ENCODE measurements around the gene MRPS7. TPM values are rescaled to one million over a fixed set of nuclear protein-coding genes. Genes with fewer than 3 reads are reported as not detected.

MRPS7 gene
- total and polyA plus RNA-seq, 2 donors (not counting 3 experiments of a cell fraction or from before 2014, with no cell fraction given): 79.8 to 82.8 TPM

DNA sequence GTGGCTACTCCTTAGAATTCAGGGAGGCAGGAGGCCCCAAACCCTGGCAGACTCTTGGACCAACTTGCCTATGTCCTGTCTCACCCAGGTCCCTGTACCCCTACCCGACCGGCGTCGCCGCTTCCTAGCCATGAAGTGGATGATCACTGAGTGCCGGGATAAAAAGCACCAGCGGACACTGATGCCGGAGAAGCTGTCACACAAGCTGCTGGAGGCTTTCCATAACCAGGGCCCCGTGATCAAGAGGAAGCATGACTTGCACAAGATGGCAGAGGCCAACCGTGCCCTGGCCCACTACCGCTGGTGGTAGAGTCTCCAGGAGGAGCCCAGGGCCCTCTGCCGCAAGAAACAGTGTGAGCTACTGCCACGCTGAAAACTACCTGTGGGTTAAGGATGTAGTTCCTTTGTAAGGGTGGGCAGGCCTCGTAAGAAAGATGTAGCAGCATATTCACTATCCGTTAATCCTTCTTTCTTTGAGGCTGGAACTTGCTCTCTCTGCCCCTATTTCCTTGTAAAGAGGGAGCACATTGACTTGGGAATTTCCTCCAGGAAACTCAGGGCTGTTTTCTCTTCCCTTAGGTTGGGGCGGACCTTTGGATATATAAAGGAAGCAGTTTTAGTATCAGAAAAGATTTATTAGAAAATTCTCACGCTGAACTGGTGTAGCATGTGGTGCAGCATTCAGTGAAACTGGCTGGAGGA, 4.1 kb downstream of the MRPS7 start:
- Histone ChIP-seq H3K4me1 (ENCODE audit: control insufficient read depth, extremely low read depth, insufficient read depth, low read length) (peaks cover 46% of the 10 kb centered on the region), H2AFZ (ENCODE audit: low read depth, low read length) (no peak overlapping the region), H3K27ac (ENCODE audit: insufficient read depth, low read depth, low read length) (peak overlapping the region; percentile 80), H3K9me3 (replicated peaks; ENCODE audit: control insufficient read depth, insufficient read depth, low read length) (no peaks in the 10 kb centered on the region), H3K4me2 (ENCODE audit: insufficient read depth, low read length) (no peak overlapping the region), H3K79me2 (ENCODE audit: control insufficient read depth, insufficient read depth, low read length) (peaks cover 20% of the 10 kb centered on the region), H4K20me1 (replicated peaks; ENCODE audit: control insufficient read depth, extremely low read depth, insufficient read depth, low read length) (no peaks in the 10 kb centered on the region), H3K9ac (replicated peaks; ENCODE audit: extremely low read depth, insufficient read depth, low read length) (peak overlapping the region; percentile 56), H3K27me3 (ENCODE audit: control insufficient read depth in 2 of 2, insufficient read depth in 2 of 2, low read length in 2 of 2) (no peaks in the 10 kb centered on the region), H3K9me1 (replicated peaks; ENCODE audit: control insufficient read depth, extremely low read depth, insufficient read depth, low read length) (no peaks in the 10 kb centered on the region), H3K4me3 (replicated peaks in 1 of 3; ENCODE audit: insufficient read depth in 1 of 3, low read depth in 1 of 3, low read length in 3 of 3) (no peak overlapping the region), H3K36me3 (ENCODE audit: control insufficient read depth in 2 of 2, extremely low read depth in 1 of 2, insufficient read depth in 2 of 2, low read length in 2 of 2) (peaks cover 3 to 13% of the 10 kb centered on the region in 2 experiments)
- intact Hi-C loops (cut with micrococcal nuclease) (loop anchor here (1.0 kb wide), 1 partner anchor 24 kb away; the partner anchor contains the start of gene SLC25A19), dilution Hi-C loops (cut with MboI; ENCODE audit: extremely low pct_ligation_motif_present, low sequenced_read_pairs) (no loop called here)
- POLR2A ChIA-PET: no interaction called here
- BruUV-seq (replicated peaks): no TSS peak
- TF ChIP-seq MYC (IDR thresholded peaks at IDR 0.05; ENCODE audit: low read depth, low read length) (no peak), POLR2A (IDR thresholded peaks at IDR 0.05; ENCODE audit: low read depth, low read length) (peak; percentile 72), FOS (IDR thresholded peaks at IDR 0.05; ENCODE audit: borderline replicate concordance, insufficient read depth, low read length) (no peak), POLR2AphosphoS5 (IDR thresholded peaks at IDR 0.05; ENCODE audit: insufficient read depth, low read depth, low read length) (peak; percentile 61), JUN (IDR thresholded peaks at IDR 0.05; ENCODE audit: borderline replicate concordance, insufficient read depth, insufficient read length, low read depth) (no peak), EZH2 (IDR thresholded peaks at IDR 0.05; ENCODE audit: borderline replicate concordance, low read depth, low read length, severe bottlenecking) (no peak)
- TF ChIP-seq, protein P1, sequence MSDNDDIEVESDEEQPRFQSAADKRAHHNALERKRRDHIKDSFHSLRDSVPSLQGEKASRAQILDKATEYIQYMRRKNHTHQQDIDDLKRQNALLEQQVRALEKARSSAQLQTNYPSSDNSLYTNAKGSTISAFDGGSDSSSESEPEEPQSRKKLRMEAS (IDR thresholded peaks at IDR 0.05; ENCODE audit: insufficient read depth, insufficient read length): peak; percentile 5
- TF ChIP-seq, protein P2, sequence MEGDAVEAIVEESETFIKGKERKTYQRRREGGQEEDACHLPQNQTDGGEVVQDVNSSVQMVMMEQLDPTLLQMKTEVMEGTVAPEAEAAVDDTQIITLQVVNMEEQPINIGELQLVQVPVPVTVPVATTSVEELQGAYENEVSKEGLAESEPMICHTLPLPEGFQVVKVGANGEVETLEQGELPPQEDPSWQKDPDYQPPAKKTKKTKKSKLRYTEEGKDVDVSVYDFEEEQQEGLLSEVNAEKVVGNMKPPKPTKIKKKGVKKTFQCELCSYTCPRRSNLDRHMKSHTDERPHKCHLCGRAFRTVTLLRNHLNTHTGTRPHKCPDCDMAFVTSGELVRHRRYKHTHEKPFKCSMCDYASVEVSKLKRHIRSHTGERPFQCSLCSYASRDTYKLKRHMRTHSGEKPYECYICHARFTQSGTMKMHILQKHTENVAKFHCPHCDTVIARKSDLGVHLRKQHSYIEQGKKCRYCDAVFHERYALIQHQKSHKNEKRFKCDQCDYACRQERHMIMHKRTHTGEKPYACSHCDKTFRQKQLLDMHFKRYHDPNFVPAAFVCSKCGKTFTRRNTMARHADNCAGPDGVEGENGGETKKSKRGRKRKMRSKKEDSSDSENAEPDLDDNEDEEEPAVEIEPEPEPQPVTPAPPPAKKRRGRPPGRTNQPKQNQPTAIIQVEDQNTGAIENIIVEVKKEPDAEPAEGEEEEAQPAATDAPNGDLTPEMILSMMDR (IDR thresholded peaks at IDR 0.05; ENCODE audit: extremely low read depth in 1 of 2, insufficient read depth in 1 of 2, low read depth in 1 of 2, low read length in 2 of 2): no peak
- CTCF ChIA-PET: interaction anchor here (1.0 kb wide), 1 partner anchor 25 kb away, joined by 4 read pairs; no protein-coding TSS in a partner anchor
- DNase-seq (ENCODE audit: low read depth, low spot score) (peak; percentile 96), FAIRE-seq (peak; percentile 91)

All from endothelial cell of umbilical vein (primary cell).